Femur (tissue), 1 donor: ENCODE data around the gene WDFY3.

Source experiments
- DNase-seq: peaks from one replicate; pipeline ENCODE4 v3.0.0-alpha.2; 2017

The WDFY3 gene

DNA sequence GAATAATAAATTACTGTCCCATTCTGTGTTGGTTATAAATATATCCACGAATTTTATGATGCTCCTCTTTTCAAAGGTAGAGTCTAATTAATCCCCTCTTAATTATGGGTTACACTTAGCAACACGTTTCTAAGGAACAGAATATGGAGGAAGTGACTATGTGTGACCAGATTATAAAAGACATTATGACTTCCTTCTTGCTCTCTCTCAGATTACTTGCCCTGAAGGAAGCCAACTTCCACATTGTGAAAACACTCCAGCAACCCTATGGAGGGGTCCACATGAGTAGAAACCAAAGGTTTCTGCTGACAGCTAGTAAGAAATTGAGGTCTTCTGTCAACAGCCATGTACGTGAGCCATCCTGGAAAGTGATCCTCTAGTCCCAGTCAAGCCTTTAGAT is 59.3 kb downstream of the WDFY3 start:
- no peak for DNase-seq

DNA sequence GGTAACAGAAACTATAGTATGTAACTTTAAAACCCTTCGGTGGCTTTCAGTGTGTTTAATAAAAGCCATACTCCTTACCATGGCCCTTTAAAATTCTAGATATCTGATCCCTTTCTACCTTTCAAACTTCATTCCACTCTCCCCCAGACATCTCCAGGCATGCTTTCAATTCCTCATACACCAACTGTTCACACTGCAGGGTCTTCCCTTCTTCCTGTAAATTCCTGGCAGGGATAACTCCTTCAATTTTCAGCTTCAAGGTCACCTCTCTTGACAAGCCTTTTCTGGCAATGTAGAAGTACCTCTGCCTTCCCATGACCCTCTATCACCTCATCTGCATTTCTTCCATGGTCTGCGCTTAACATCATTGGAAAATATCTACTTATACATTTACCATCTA is 60.8 kb downstream of the WDFY3 start:
- DNase-seq = no peak

DNA sequence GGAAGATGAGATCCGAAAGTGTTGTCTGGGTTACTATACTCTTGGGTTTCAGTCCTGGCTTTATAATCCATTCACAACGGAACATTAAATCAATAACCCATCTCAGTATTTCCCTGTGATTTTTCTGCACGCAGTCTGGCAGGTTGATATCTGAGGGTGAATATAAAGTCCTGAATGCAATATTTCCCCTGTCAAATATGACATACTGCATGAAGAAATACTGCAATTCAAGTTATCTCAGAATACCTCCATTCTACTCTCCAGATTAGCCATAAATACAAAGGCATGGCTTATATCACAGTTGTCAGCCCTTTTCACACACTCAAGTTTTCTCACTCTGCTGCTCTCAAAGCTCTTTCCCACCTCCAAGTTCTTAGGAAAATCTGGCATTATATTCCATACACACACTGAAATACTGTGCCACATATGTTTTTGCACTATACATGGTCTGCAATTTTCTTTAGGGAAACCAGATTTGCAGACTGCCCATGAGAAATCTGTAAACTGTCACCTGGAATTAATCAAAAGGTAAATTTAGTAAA is 64.7 kb downstream of the WDFY3 start:
- no peak for DNase-seq

DNA sequence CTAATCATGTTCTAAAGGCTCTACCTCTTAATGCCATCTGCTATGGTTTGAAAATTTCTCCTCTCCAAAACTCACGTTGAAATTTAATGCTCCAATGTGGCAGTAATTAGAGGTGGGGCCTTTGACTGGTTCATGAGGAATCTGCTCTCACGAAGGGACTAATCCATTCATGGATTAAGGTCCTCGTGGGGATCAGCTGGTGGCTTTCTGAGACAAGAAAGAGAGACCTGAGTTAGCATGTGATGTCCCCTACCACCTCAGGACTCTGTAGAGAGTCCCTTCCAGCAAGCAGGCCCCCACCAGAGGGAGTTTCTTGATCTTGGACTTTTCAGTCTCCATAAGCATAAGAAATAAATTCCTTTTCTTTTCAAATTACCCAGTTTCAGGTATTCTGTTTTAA is 65.3 kb downstream of the WDFY3 start:
- DNase-seq = no peak

DNA sequence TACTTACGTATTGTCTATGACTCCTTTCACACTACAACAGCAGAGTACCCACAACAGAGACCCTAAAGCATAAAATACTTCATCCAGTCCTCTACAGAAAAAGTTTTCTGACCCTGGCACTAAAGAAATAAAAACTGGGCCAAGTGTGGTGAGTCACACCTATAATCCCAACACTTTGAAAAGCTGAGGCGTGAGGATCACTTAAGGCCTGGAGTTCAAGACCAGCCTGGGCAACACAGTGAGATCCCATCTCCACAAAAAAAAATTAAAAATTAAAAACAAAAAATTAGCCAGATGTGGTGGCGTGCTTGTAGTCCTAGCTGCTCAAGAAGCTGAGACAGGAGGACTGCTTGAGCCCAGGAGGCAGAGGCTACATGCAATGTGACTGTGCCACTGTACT is 66.9 kb downstream of the WDFY3 start:
- DNase-seq = no peak

DNA sequence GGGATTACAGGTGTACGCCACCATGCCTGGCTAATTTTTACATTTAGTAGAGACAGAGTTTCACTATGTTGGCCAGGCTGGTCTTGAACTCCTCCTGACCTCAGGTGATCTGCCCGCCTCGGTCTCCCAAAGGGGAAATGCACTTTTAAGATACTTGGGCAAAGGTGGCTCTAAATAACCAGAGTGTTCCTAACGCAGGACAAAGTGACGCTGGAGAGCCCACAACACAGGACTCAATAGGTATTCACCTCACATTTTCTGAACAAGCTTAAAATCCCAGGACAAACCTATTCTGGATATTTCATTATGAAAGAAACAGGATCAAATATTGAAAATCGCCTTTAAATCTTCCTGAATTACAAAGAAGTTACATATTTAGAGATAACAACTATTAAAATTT is 69.0 kb downstream of the WDFY3 start:
- DNase-seq = no peak

DNA sequence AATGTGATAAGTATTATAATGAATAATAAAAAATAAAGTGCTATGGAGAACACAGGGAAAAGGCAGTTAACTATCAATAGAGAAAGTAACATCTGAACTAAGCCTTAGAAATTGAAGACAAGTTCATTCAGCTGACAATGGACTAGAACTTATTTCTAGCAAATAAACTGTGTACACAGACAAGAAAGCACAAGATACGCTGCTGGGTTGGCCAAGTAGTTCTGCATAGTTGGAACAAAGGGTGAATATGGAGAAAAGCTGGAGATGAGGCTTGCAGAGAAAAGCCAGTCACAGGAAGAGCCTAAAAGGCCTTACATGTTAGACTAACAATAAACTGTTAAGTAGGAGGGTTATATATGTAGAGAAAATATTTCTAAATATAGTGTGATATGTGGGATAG is 71.2 kb downstream of the WDFY3 start:
- no peak for DNase-seq

DNA sequence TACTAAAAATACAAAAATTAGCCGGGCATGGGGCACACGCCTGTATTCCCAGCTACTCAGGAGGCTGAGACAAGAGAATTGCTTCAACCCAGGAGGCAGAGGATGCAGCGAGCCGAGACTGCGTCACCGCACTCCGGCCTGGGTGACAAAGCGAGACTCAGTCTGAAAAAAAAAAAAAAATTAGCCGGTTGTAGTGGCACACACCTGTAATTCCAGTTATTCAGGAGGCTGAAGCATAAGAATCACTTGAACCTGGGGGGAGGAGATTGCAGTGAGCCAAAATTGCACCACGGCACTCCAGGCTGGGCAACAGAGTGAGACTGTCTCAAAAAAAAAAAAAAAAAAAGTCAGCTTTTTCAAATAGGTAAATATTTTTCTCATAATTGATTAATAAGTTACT is 71.9 kb downstream of the WDFY3 start:
- no peak for DNase-seq

DNA sequence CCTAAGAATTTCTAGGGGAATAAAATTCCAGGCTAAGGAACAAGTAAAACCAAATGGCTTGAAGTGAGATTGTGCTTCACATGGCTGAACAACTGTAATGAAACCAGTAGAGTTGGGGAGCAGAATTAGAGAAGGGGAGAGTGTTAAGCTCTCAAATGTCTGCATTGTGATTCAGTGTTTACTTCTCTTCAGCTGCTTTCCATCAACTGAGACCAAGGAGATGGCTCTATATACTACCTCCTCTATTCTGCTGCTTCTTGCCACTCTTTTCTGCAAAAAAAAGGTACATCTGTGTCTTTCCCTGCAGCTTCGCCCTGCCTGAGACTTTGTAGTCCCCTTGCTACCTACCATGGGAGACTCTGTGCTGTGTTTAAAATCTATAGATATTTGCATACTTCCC is 73.5 kb downstream of the WDFY3 start:
- no peak for DNase-seq

DNA sequence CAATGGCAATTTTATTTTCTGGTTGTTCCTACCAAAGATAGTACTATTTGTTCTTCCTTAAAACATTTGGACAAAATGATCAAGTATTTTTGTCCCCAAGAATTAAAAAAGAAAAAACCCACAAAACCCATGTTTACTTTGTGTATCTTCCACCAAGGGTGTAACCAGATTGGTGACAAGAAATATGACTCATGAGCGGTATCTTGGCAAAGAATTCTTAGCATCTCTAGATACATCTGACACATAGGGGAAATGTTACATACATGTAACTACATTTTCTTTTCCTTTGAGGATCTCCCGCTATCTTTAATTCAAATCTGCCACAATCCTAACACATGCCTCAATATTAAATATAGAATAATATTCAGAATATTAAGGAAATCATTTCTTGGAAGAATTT is 78.7 kb downstream of the WDFY3 start:
- no peak for DNase-seq

DNA sequence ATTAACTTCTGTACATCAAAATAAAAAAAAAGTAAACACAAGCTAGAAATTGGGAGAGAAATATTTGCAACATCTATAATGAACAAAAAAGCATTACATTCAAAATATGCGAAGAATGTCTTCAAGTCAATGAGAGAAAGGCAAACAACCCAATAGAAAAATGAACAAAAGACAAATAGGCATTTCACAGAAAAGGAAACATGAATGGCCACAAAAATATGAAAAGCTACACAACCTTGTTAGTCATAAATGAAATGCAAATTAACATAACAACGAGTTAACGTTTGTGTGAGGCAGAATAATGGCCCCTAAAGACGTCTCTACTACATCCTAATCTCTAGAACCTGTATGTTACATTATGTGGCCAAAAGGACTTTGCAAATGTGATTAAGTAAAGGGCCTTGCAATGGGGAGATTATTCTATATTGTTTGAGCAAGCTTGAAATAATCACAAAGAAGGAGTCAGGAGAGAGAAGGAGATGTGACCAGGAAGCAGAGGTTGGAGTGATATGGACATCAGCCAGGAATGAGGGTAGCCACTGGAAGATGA is 86.8 kb downstream of the WDFY3 start:
- DNase-seq = no peak

DNA sequence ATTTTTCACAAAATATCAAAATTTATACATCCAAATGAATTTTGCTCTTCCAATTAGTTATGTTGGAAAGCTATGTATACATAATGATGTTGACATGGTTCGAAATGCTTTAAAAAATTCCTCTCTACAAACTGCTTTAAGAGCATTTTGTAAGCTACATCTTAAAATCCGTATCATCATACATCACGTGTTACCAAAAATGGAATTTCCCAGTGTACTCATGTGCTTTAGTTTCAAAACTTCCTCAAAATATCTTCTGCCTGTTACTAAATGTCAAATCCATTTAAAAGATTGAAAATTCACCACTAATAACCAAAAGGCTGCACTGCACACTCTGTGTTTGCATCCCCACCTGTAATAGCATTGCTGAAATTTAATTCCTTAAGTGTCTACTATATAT is 87.9 kb downstream of the WDFY3 start:
- no peak for DNase-seq

DNA sequence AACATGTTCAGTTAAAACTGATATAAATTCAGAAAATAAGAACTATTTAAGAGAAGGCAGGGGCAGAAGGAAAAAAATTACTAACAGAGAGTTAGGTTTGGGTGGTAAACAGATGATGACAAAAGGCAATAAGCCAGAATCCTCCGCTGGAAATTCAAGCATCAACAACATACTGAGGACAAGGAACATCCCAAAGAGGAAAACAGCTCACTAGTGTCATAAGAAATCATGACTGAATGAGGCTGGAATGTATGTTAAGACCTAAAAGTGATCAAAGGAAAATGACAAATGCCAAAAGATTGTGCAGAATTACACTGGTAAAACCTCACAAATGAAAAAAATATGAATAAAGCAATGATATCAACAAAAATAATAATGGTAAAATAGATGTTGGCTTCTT is 88.4 kb downstream of the WDFY3 start:
- no peak for DNase-seq

DNA sequence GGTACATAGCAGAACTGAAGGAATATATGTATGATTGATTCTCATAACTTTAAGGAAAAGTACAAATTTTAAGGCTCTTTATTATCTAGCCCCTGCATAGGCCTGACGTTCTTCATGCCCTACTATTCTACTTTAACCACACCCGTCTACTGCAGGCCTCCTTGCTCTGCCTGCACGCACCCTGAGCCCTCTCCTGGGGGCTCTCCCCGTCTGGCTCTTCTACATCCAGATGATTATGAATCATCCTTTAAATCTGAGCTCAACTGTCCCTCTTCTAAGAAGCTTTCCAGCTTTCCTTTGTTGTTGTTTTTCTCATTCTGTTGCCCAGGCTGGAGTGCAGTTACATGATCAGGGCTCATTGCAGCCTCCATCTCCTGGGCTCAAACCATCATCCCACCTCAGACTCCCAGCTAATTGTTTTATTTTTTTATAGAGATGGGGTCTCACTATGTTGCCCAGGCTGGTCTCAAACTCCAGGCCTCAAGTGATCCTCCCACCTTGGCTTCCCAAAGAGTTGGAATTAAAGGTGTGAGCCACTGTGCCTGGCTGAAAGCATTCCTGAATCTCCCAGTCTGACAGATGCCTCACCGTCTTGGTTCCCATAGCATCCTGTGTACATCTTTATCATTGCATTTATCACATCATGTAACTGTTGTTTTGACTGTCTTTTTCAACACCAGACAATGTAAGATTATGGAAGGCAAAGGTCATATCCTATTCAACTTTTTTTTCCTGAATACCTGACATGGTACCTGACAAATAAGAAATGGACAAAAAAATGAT is 89.2 kb downstream of the WDFY3 start:
- no peak for DNase-seq

DNA sequence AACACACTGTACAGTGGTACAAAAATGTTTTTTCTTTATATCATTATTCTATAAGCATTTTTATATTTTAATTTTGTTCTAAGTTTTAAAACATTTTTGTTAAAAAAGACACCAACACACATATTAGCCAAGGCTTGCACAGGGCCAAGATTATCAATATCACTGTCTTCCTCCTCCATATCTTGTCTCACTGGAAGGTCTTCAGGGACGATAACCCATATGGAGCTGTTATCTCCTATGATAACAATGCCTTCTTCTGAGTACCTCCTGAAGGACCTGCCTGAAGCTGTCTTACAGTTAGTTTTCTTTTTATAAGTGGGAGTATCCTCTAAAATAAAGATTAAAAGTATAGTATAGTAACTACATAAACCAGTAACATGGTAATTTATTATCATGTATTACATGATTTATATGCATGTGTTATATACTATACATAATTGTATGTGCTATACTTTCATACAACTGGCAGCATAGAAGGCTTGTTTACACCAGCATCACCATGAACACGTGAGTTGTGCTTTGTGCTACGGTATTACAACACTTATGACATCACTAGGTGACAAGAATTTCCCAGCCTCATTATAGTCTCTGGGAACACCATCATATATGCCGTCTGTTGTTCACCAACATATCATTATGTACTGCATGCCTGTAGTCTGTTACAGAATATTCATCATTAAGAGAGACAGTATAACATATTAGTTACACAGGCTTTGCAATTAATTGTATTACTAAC is 90.7 kb downstream of the WDFY3 start:
- no peak for DNase-seq

DNA sequence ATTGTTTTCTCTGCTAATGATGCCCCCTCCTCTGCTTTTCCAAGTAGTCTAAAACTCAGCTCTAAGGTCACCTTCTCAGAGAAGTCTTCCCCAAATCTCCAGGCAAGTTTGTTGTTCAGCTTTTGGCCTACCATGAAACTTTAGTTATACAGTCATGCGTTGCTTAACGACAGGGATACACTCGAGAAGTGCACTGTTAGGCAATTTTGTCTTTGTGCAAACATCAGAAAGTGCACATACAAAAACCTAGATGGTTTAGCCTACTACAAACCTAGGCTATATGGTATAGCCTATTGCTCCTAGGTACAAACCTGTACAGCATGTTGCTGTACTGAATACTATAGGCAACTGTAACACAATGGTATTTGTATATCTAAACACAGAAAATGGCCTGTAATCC is 91.9 kb downstream of the WDFY3 start:
- DNase-seq = no peak

DNA sequence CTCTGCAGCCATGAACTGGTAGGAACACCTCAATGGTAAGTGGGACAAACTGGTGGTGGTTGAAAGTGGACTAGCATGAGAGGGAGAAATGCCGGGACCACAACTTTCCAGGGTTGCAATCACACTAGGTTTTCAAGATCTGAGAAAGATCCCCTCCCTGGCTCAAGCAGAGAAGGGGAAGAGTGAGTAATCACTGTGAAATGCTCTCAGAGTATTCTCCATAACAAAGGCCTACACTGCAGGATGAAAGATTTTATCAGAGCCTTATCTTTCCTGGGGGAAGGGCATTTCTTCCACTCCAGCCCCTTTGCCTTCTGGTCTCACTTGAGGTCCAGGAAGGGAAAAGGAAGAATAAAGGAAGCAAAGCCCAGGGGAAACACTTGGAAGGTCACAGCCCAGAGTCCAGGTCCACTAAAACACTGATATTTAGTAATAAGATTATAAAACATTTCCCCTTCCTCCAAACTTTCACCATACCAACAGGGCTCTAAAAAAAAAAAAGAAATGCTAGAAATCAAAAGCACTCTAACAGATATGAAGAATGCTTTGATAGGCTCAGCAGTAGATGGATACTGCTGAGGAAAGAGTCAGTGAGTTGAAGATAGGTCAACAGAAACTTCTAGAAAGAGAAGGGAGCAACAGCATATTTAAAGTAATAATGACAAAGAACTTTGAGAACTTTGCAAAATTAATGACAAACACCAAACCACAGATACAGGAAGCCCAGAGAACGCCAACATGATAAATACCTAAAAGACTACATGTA is 95.9 kb downstream of the WDFY3 start:
- DNase-seq = no peak

DNA sequence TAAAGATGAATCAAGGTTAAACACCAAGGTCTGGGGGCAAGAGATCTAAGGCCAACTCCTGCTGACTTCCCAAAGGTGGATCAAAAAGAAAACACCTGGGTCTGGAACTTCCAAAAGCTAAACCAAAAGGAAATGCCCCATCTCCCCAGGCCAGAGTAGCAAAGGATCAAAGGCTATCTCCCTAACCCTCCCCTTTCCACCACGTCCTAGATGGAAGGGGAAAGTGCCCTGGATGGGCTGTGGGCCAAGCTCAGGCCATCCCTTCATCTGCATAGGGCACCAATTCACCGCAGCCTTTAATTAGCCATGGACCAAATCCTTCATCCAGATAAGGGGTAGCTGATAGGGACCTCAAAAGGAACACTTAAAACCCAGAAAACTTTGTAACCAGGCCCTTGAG is 100.2 kb downstream of the WDFY3 start:
- DNase-seq = no peak

DNA sequence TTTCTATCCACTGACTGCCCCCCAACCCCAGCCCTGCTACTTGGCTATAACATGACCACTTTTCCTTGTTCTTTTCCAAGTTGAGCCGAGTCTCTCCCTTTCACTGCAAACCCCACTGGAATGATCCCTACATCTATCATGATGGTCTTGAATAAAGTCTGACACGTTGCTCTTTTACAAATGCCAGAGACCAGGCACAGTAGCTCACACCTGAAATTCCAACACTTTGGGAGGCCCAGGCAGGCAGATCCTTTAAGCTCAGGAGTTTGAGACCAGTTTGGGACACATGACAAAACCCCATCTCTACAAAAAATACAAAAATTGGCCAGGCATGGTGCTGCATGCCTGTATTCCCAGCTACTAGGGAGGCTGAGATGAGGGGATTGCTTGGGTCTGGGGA is 100.9 kb downstream of the WDFY3 start:
- DNase-seq = no peak

DNA sequence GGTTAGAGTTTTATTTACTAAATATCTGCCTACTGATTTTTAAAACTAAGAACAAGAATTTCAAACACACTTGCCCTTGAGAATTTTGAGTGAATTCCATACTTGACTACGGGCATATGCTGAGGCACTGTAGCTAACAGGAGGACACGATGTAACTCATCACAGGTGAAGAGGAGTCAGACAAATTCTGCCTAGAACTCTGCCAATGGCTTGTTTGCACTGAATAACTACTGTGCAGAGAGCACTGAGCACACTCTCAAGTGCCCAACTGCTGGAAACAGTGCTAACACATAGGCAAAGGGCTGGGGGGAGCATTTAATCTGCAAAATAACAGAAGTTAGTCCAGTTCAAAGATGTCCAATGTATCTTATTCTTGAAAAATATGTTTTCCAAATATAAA is 104.4 kb downstream of the WDFY3 start:
- no peak for DNase-seq

DNA sequence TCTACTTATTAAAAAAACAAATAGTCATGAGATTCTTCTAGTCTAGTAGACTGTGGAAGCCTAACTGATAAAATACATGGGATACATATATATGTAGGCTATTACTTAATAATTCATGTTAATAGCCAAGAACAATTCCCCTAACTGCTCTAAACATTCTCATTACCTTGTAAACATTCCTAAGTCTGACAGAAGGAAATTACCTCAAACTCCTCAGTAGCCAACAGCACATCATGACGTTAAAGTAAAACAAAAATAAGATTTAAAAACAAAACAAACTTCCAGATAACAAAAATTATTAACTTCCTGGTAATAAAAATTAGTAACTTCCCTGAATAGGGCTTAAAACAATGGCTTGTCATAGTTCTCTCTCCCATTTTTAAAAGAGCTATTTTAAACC is 109.2 kb downstream of the WDFY3 start:
- DNase-seq = no peak

DNA sequence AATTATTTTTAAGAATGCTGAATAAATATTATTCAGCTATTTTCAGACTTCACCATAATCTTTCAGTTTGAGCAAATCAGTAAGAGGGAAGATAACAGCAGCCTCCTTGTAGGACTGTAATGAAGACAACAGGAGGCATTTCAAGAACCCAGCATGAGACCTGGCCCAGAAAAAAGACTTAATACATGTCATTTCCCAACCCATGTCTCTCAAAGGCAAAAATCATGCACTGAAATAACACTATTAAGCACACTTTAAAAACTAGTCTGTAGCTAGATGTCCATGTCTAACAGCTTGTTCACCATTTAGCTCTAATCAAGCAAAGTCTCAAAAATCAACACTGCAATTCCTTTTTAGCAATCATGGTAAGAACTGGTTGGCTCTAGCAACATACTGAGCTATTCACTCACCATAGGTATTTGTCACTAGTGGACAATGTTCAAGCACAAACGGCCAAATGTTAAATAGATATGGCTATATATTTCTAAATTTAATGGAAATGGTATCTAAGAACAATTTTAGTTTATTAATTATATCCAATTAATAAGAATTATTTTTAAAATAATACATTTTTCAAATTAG is 109.9 kb downstream of the WDFY3 start:
- no peak for DNase-seq

DNA sequence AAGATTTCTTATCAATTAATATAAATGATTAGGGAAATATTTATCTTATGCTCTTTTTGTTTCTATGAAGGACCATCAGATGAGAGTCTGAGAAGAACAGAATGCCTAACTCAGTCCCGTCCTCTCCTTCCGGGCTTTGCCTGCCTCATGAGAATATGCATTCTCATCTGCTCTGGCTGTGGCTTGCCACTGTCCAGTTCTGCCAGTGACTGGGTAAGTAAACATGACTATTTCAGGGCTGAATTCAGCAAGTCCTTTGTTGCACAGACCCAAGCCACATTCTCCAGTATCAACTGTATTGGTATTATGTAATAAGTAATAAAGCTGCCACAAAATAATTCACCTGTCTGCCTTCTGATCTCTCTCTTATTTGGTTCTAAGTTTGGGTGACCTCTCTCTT is 110.7 kb downstream of the WDFY3 start:
- DNase-seq = no peak
